Endothelial cell of umbilical vein (primary cell): Measurements from ENCODE around the gene AIG1.

Source experiments
- EZH2 ChIP-seq: IDR thresholded peaks from 2 replicates; pipeline ENCODE4 v1.6.1; 2012; ENCODE audit warnings: borderline replicate concordance, low read depth, mild to moderate bottlenecking, moderate library complexity, low read length, inconsistent platforms; ENCODE audit not compliant: severe bottlenecking
- FOS ChIP-seq: IDR thresholded peaks from 2 replicates; pipeline ENCODE4 v1.6.1; 2011; ENCODE audit warnings: mild to moderate bottlenecking, low read length, moderate library complexity, borderline replicate concordance; ENCODE audit not compliant: insufficient read depth
- GATA2 ChIP-seq: IDR thresholded peaks from 2 replicates; pipeline ENCODE4 v1.7.0; 2011; ENCODE audit warnings: low read depth, mild to moderate bottlenecking, moderate library complexity, mixed read lengths, low read length; ENCODE audit not compliant: insufficient read length, insufficient read depth
- JUN ChIP-seq: IDR thresholded peaks from 2 replicates; pipeline ENCODE4 v1.6.1; 2011; ENCODE audit warnings: borderline replicate concordance, low read depth; ENCODE audit not compliant: insufficient read length, insufficient read depth
- MAX ChIP-seq: IDR thresholded peaks from 2 replicates; pipeline ENCODE4 v1.6.1; 2011; ENCODE audit not compliant: insufficient read depth, insufficient read length
- MYC ChIP-seq: IDR thresholded peaks from one replicate; pipeline ENCODE4 v1.6.1; 2011; ENCODE audit warnings: mild to moderate bottlenecking, low read depth, low read length
- POLR2A ChIP-seq: IDR thresholded peaks from 2 replicates; pipeline ENCODE4 v1.6.1; 2012; ENCODE audit warnings: low read depth, mild to moderate bottlenecking, control low read depth, low read length
- POLR2AphosphoS5 ChIP-seq: IDR thresholded peaks from 2 replicates; pipeline ENCODE4 v1.6.1; 2012; ENCODE audit warnings: low read depth, mild to moderate bottlenecking, control low read depth, low read length, moderate library complexity; ENCODE audit not compliant: insufficient read depth
- TF ChIP-seq, protein P1 (sequence below), 2 donors: IDR thresholded peaks; 1 replicate in 1 of 2; 2 replicates in 1 of 2; pipeline ENCODE4 v1.5.1; 2011; ENCODE audit warnings: low read length in 2 of 2, mild to moderate bottlenecking in 2 of 2, moderate library complexity in 2 of 2, control low read depth in 1 of 2, inconsistent platforms in 1 of 2, low read depth in 1 of 2; ENCODE audit not compliant: insufficient read depth in 1 of 2; ENCODE audit errors: extremely low read depth in 1 of 2

- no peak for TF ChIP-seq POLR2A
- TF ChIP-seq, protein P1, sequence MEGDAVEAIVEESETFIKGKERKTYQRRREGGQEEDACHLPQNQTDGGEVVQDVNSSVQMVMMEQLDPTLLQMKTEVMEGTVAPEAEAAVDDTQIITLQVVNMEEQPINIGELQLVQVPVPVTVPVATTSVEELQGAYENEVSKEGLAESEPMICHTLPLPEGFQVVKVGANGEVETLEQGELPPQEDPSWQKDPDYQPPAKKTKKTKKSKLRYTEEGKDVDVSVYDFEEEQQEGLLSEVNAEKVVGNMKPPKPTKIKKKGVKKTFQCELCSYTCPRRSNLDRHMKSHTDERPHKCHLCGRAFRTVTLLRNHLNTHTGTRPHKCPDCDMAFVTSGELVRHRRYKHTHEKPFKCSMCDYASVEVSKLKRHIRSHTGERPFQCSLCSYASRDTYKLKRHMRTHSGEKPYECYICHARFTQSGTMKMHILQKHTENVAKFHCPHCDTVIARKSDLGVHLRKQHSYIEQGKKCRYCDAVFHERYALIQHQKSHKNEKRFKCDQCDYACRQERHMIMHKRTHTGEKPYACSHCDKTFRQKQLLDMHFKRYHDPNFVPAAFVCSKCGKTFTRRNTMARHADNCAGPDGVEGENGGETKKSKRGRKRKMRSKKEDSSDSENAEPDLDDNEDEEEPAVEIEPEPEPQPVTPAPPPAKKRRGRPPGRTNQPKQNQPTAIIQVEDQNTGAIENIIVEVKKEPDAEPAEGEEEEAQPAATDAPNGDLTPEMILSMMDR (IDR thresholded peaks at IDR 0.05; ENCODE audit: extremely low read depth in 1 of 2, insufficient read depth in 1 of 2, low read depth in 1 of 2, low read length in 2 of 2), result no peak
- no peak for TF ChIP-seq MAX
- no peak for TF ChIP-seq EZH2
- no peak for TF ChIP-seq FOS
- TF ChIP-seq POLR2AphosphoS5, result no peak
- no peak for TF ChIP-seq GATA2
- no peak for TF ChIP-seq MYC
- no peak for TF ChIP-seq JUN
Measured at GRCh38 chr6:143034689-143035334, 25.9 kb upstream of the AIG1 start.
